ENCODE results near the gene PRRG2.

Gene PRRG2

DNA sequence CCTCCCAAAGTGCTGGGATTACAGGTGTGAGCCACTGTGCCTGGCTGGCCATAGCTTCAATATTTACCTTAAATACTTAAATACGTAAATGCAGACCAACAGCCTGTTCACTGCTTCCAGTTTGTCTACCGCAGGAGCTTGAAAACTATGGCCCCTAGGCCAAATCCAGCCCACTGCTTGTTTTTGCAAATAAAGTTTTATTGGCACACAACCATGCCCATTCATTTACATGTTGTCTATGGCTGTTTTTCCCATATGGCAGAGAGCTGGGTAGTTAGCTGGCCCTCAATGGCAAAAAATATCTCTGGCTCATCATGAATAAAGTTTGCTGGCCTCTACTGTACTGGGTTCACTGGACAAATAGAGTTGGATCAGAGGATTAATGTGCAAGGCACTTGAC lies 21.7 kb downstream of the PRRG2 start:
- no peak for TF ChIP-seq CTCF (IDR thresholded peaks at IDR 0.05; ENCODE audit: control insufficient read depth, extremely low read depth, insufficient read depth)
- H3K4me3 ChIP-seq (ENCODE audit: low read depth, low read length), result no peak overlapping the region
- no peak for DNase-seq (ENCODE audit: low read depth)

GRCh38 chr19:49605605-49606004 lies 24.5 kb downstream of the PRRG2 start:
- no peak for DNase-seq (ENCODE audit: low read depth)
- no peak overlapping the region for H3K4me3 ChIP-seq (ENCODE audit: low read depth, low read length)
- no peak for TF ChIP-seq CTCF (IDR thresholded peaks at IDR 0.05; ENCODE audit: control insufficient read depth, extremely low read depth, insufficient read depth)

- no peak for DNase-seq (ENCODE audit: low read depth)
- TF ChIP-seq CTCF (IDR thresholded peaks at IDR 0.05; ENCODE audit: control insufficient read depth, extremely low read depth, insufficient read depth), result no peak
- no peak overlapping the region for H3K4me3 ChIP-seq (ENCODE audit: low read depth, low read length)
Observed at GRCh38 chr19:49609499-49610092, 28.5 kb downstream of the PRRG2 start.

- no peak overlapping the region for H3K4me3 ChIP-seq (ENCODE audit: low read depth, low read length)
- DNase-seq (ENCODE audit: low read depth), result peak; percentile 78
- no peak for TF ChIP-seq CTCF (IDR thresholded peaks at IDR 0.05; ENCODE audit: control insufficient read depth, extremely low read depth, insufficient read depth)
Observed at GRCh38 chr19:49613374-49613773, 32.3 kb downstream of the PRRG2 start.

- H3K4me3 ChIP-seq (ENCODE audit: low read depth, low read length), result no peak overlapping the region
- TF ChIP-seq CTCF (IDR thresholded peaks at IDR 0.05; ENCODE audit: control insufficient read depth, extremely low read depth, insufficient read depth), result no peak
- DNase-seq (ENCODE audit: low read depth), result no peak
Observed at GRCh38 chr19:49614096-49614833, 33.1 kb downstream of the PRRG2 start.

DNA sequence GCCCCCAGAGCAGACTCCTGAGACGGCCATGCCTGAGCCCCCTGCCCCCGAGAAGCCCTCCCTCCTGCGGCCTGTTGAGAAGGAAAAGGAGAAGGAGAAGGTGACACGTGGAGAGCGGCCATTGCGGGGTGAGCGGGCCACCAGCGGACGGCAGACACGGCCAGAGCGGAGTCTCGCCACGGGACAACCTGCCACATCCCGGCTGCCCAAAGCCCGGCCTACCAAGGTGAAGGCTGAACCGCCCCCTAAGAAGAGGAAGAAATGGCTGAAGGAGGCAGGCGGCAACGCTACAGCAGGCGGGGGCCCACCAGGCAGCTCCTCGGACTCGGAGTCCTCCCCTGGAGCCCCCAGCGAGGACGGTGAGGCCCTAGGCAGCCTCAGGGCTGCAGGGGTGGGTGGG lies 34.7 kb downstream of the PRRG2 start:
- TF ChIP-seq CTCF (IDR thresholded peaks at IDR 0.05; ENCODE audit: control insufficient read depth, extremely low read depth, insufficient read depth), result no peak
- no peak overlapping the region for H3K4me3 ChIP-seq (ENCODE audit: low read depth, low read length)
- DNase-seq (ENCODE audit: low read depth), result no peak

- no peak for TF ChIP-seq CTCF (IDR thresholded peaks at IDR 0.05; ENCODE audit: control insufficient read depth, extremely low read depth, insufficient read depth)
- DNase-seq (ENCODE audit: low read depth), result no peak
- no peak overlapping the region for H3K4me3 ChIP-seq (ENCODE audit: low read depth, low read length)
Observed at GRCh38 chr19:49616532-49616931, 35.4 kb downstream of the PRRG2 start.

All from LNCaP clone FGC (cell line).